Astrocyte of the spinal cord (primary cell): ENCODE measurements around the gene SNX10.

Experiments used
- DNase-seq: peaks from one replicate; pipeline ENCODE4 v3.0.0; 2011; ENCODE audit warnings: low read depth, low spot score
- H3K4me3 ChIP-seq: 2 replicates; pipeline ENCODE4 v1.5.1; 2011; ENCODE audit warnings: low read depth, mild to moderate bottlenecking, low read length, moderate library complexity
- CTCF ChIP-seq: IDR thresholded peaks from 2 replicates; pipeline ENCODE4 v1.5.1; 2012; ENCODE audit warnings: low read depth, mild to moderate bottlenecking, low read length, inconsistent platforms
- in situ Hi-C: cut with HindIII; loops from 2 replicates; pipeline ENCODE4 v1.10.0; 2017; ENCODE audit warnings: low sequenced_read_pairs

SNX10 gene

GRCh38 chr7:26372249-26372648 lies 80.6 kb downstream of the SNX10 start:
- H3K4me3 ChIP-seq, result no peak overlapping the region
- TF ChIP-seq CTCF, result no peak
- in situ Hi-C loops, result no loop called here
- no peak for DNase-seq

GRCh38 chr7:26372704-26373103 lies 81.0 kb downstream of the SNX10 start:
- no peak for DNase-seq
- no peak overlapping the region for H3K4me3 ChIP-seq
- in situ Hi-C loops, result no loop called here
- no peak for TF ChIP-seq CTCF

DNA sequence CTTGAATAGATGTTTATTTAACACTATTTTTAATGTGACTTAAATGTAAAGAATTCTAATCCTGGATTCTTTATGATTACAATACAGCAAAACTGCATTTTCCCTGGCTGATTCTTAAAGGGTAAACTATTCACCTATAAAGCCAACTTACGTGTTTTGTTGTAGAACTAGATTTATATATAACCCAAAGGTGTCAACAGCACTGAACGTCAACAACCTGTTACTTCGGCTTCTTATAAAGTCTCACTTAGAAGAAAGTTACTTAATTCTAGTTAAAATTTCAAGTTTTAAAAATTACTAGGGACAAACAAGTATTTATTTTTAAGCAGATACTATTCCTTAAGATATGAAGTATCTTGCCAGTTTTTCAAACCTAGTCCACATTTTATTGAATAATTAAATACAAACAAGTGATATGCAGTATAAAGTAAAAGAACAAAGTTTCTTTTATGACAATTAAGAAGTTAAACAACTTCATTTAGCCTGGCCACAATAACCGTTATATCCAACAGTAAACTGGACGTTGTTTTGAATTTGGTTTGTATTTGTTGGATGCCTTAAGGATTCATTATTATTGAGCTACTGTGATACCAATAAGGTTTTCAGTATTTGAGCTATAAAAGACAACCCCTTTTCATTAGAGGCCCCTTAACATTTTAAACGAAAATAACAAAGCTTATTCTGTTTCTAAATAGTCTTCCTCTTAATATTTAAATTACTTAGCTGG lies 83.1 kb downstream of the SNX10 start:
- no peak overlapping the region for H3K4me3 ChIP-seq
- no peak for TF ChIP-seq CTCF
- in situ Hi-C loops, result loop anchor here (25.0 kb wide), 1 partner anchor 787 kb away; the partner anchor contains the start of genes HOXA10, HOXA3, HOXA7 and HOXA9
- DNase-seq, result no peak

DNA sequence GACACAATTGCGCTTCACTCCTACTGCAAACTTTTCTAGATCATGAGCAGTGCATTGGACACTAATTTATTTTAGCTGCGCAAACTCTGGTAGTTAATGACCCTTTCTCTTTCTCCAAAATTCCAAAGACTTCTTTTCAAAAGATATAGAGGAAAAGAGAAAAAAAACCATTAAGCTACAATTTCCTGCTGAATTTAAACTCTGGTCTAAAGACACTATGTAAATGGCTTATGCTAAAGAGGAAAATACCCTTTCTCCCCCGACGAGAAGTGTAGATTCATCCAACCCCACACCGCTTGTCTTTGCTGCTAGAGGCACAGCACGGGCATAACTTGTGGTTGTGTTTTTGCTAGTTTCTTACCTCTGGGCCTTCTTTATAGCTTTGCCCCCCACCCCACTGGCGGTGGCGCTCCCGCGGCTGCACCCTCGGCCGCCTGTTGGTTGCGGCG lies 84.1 kb downstream of the SNX10 start:
- no peak for DNase-seq
- TF ChIP-seq CTCF, result no peak
- no peak overlapping the region for H3K4me3 ChIP-seq
- in situ Hi-C loops, result loop anchor here (25.0 kb wide), 1 partner anchor 787 kb away; the partner anchor contains the start of genes HOXA10, HOXA3, HOXA7 and HOXA9

- in situ Hi-C loops, result loop anchor here (25.0 kb wide), 1 partner anchor 786 kb away; the partner anchor contains the start of genes HOXA10, HOXA3, HOXA7 and HOXA9
- no peak for DNase-seq
- peak overlapping the region; percentile 1 for H3K4me3 ChIP-seq
- TF ChIP-seq CTCF, result no peak
These were observed 84.7 kb downstream of the SNX10 start for GRCh38 chr7:26376175-26376917.

- no peak for TF ChIP-seq CTCF
- no peak overlapping the region for H3K4me3 ChIP-seq
- no peak for DNase-seq
- in situ Hi-C loops, result loop anchor here (25.0 kb wide), 1 partner anchor 784 kb away; the partner anchor contains the start of genes HOXA10, HOXA3, HOXA7 and HOXA9
These were observed 86.4 kb downstream of the SNX10 start for GRCh38 chr7:26378016-26378415.
